ENCODE data around the gene ACOT12.
"Not testable (repeated sequence)": the region's sequence is repeated elsewhere in the genome, so short reads cannot be mapped to it uniquely, and the experiment has no call there.

The ACOT12 gene

GRCh38 chr5:81344736-81345135, 49.2 kb downstream of the ACOT12 start:
- DNase-seq (ENCODE audit: low read depth in 3 of 3) = no peak

- DNase-seq (ENCODE audit: low read depth in 3 of 3) = not testable (repeated sequence)
Measured at GRCh38 chr5:81338213-81338612, 55.7 kb downstream of the ACOT12 start.

GRCh38 chr5:81337803-81338202, 56.1 kb downstream of the ACOT12 start:
- DNase-seq (ENCODE audit: low read depth in 3 of 3) = no peak

DNA sequence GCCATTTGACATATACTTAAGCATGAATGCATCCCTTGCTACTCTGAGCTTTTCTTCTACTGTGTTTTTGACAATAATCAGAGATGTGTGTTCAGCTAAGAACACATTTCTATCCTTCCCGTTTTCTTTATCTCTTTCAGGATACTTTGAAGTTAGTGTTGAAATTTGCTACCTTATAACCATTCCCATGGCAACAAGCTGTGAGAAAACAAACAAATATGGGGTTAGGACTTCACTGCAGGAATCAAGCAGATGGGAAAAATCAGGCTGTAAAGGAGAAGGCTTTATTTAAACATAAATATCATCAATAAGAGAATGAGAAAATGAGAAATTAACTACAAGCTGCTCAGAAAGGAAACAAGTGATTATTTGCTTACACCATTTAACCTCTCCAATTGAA, 57.4 kb downstream of the ACOT12 start:
- DNase-seq (ENCODE audit: low read depth in 3 of 3) = no peak

- DNase-seq (ENCODE audit: low read depth in 3 of 3) = no peak
Measured at GRCh38 chr5:81335946-81336345, 58.0 kb downstream of the ACOT12 start.

DNA sequence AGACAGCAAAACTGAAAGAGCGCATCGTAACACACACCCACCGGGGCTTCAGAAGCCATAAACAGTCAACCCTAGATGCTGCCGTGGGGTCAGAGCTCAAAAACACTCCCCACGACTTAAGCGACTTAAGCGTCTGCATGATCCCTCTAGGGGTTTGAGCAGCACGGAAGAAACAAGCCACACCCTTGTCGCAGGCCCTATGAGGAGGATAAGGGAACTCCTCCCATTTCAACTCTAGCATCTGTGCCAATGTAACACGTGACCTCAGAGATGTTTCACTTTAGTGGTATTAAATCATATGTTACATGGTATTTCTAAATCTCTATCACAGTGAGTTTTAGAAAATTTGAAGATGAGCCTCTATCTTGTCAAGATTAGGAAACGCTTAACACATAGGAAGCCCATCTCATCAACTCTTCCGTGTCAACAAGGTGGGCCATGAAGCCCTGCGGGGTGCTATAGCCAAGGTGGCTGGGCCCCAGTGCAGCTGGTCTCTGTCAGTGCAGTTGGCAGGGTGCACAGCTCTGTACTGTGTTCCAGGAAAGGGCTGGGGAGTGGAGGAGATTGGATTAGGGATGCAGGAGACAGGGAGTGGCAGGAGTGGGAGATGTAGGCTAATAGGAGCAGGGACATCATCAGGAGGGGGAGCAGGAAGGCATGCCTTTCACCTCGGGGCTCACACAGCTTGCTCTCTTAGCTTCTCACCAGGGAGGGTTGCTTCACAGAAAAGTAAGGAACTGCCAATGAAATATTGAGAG, 59.5 kb downstream of the ACOT12 start:
- no peak for DNase-seq (ENCODE audit: low read depth in 3 of 3)

GRCh38 chr5:81326554-81326953, 67.4 kb downstream of the ACOT12 start:
- no peak for DNase-seq (ENCODE audit: low read depth in 3 of 3)

DNA sequence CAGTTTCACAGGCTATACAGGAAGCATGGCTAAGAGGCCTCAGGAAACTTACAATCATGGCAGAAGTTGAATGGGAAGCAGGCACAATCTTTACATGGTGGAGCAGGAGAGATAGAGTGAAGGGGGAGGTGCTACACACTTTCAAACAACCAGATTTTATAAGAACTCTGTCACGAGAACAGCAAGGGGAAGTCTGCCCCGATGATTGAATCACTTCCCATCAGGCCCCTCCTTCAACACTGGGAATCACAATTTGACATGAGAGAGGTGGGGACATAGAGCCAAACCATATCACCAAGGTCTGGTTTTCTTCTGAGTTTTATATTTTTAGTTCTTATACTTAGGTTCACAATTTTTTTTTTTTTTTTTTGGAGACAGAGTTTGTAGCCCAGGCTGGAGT, 76.4 kb downstream of the ACOT12 start:
- no peak for DNase-seq (ENCODE audit: low read depth in 3 of 3)

GRCh38 chr5:81316571-81316970, 77.4 kb downstream of the ACOT12 start:
- DNase-seq (ENCODE audit: low read depth in 3 of 3) = no peak

- DNase-seq (ENCODE audit: low read depth in 3 of 3) = no peak
Measured at GRCh38 chr5:81315830-81316229, 78.1 kb downstream of the ACOT12 start.

GRCh38 chr5:81315336-81315735, 78.6 kb downstream of the ACOT12 start:
- DNase-seq (ENCODE audit: low read depth in 3 of 3) = no peak

DNA sequence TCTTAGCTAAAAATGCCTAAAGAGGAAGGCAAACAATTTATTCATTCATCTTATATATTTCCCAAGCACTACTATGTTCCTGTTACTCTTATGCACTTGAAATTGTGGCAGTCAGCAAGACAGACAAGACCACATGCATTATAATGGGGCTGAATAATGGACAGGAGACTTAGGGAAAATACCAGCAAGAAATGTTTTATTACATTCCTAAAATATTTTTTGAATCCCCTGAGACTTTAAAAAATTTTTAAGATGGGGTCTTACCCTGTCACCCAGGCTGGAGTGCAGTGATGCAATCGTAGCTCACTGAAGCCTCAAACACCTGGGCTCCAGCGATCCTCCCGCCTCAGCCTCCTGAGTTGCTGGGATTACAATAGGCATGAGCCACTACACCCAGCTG, 79.4 kb downstream of the ACOT12 start:
- no peak for DNase-seq (ENCODE audit: low read depth in 3 of 3)

- DNase-seq (ENCODE audit: low read depth in 3 of 3) = no peak
Measured at GRCh38 chr5:81313686-81314085, 80.2 kb downstream of the ACOT12 start.

- DNase-seq (ENCODE audit: low read depth in 3 of 3) = no peak
Measured at GRCh38 chr5:81313278-81313677, 80.7 kb downstream of the ACOT12 start.

DNA sequence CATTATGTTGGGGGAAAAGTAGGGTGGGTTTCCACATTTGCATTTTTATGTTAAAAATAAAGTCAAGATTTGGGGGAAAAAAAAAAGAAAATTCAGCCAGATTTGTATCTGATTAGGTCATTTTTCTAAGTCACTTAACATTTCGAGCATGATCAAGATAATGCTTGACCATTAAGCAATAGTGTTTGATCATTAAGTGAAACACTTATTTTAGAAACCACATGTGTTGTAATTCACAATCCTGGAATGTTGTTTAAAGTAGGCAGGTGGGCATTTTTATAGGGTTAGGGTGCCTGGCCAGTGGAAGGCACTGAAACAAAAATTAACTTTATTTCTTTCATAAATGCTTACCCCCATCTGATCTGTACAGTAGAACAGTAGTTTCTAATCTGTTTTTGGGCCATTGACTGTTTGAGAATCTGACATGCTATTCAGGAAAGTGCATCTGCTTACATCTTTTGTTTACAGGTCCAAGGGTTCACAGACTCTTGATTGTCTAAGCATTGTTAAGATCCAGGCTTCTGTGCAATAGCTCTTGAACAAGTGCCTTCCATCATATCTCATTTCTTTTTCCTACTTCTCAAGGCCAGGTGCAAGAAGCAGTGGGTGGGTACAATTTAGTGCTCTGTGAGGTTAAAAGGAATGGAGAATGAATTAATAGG, 83.4 kb downstream of the ACOT12 start:
- DNase-seq (ENCODE audit: low read depth in 3 of 3) = no peak

GRCh38 chr5:81308836-81309235, 85.1 kb downstream of the ACOT12 start:
- DNase-seq (ENCODE audit: low read depth in 3 of 3) = no peak

- no peak for DNase-seq (ENCODE audit: low read depth in 3 of 3)
Measured at GRCh38 chr5:81305785-81306184, 88.1 kb downstream of the ACOT12 start.

DNA sequence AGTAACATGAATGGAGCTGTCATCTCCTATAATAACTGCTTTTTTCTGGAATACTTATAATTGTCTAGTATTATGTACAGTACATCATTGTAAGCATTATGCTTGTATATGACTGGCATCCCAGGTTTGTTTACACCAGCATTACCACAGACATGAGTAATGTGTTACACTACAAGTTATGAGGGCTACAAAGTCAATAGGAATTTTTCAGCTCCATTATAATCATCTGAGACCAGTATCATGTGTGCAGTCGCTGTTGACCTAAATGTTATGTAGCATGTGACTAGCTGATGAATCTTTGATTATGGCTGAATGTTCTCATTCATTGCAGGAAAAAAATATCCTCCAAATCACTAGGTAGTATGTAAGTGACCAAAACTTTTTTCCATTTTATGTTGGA, 90.4 kb downstream of the ACOT12 start:
- DNase-seq (ENCODE audit: low read depth in 3 of 3) = no peak

DNA sequence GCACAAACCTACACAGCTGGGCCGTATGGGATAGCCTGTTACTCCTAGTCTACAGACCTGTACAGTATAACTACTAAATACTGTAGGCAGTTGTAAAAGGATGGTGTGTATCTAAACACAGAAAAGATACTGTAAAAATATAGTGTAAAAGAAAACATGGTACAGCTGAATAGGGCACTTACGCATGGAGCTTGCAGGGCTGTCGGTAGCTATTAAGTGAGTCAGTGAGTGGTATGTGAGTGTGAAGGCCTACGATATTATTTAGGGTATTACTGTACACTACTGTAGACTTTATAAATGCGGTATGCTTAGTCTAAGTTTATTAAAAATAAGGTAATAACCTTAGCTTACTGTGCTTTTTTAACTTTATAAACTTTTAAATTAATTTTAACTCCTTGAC, 91.3 kb downstream of the ACOT12 start:
- no peak for DNase-seq (ENCODE audit: low read depth in 3 of 3)

GRCh38 chr5:81301271-81302015, 92.5 kb downstream of the ACOT12 start, which contains the start of gene ZCCHC9:
Gene ZCCHC9, plus strand, starts transcription at chr5:81301587. Its CDS starts 3,171 bp downstream, at chr5:81304758.
- DNase-seq (ENCODE audit: low read depth in 3 of 3) = peak; percentile 87 to 92 (median 90)

GRCh38 chr5:81300921-81301270, 93.0 kb downstream of the ACOT12 start:
- no peak for DNase-seq (ENCODE audit: low read depth in 3 of 3)

- DNase-seq (ENCODE audit: low read depth in 3 of 3) = no peak
Measured at GRCh38 chr5:81297531-81297930, 96.4 kb downstream of the ACOT12 start.

GRCh38 chr5:81294021-81294420, 99.9 kb downstream of the ACOT12 start:
- DNase-seq (ENCODE audit: low read depth in 3 of 3) = not testable (repeated sequence)
